GM18498 (cell line): ENCODE measurements around the gene BMPR1B.

Source experiments
- ATAC-seq: cut with Tn5 transposase; IDR thresholded peaks from one replicate; pipeline ENCODE4 v1.9.1; 2021; ENCODE audit warnings: mild to moderate bottlenecking, moderate library complexity; ENCODE audit not compliant: unreplicated experiment

Gene BMPR1B

GRCh38 chr4:95178938-95179337 is 421.2 kb downstream of the BMPR1B start:
- ATAC-seq, result no peak

GRCh38 chr4:95180531-95181242 is 422.9 kb downstream of the BMPR1B start:
- no peak for ATAC-seq

GRCh38 chr4:95181243-95181995 is 423.7 kb downstream of the BMPR1B start:
- no peak for ATAC-seq

- no peak for ATAC-seq
Measured at GRCh38 chr4:95181996-95182306, 424.2 kb downstream of the BMPR1B start.

- ATAC-seq, result no peak
Measured at GRCh38 chr4:95183656-95184408, 426.1 kb downstream of the BMPR1B start.

GRCh38 chr4:95186666-95187065 is 428.9 kb downstream of the BMPR1B start:
- no peak for ATAC-seq

- no peak for ATAC-seq
Measured at GRCh38 chr4:95188701-95189370, 431.1 kb downstream of the BMPR1B start.

- no peak for ATAC-seq
Measured at GRCh38 chr4:95190751-95191436, 433.1 kb downstream of the BMPR1B start.

GRCh38 chr4:95191537-95191936 is 433.8 kb downstream of the BMPR1B start:
- no peak for ATAC-seq

- no peak for ATAC-seq
Measured at GRCh38 chr4:95193391-95194224, 435.9 kb downstream of the BMPR1B start.

GRCh38 chr4:95197353-95197752 is 439.6 kb downstream of the BMPR1B start:
- no peak for ATAC-seq

GRCh38 chr4:95198961-95199360 is 441.2 kb downstream of the BMPR1B start:
- no peak for ATAC-seq

- no peak for ATAC-seq
Measured at GRCh38 chr4:95204267-95204844, 446.6 kb downstream of the BMPR1B start.

- no peak for ATAC-seq
Measured at GRCh38 chr4:95204873-95205272, 447.1 kb downstream of the BMPR1B start.
